NCI-H1694 treated with DMSO at 0.1 percent for 48 hours (cell line): Measurements from ENCODE around the gene VSTM2L.

Source experiments
- DNase-seq: peaks from one replicate; lab custom pipeline; 2025; lab: John Stamatoyannopoulos, UW

Gene VSTM2L

DNA sequence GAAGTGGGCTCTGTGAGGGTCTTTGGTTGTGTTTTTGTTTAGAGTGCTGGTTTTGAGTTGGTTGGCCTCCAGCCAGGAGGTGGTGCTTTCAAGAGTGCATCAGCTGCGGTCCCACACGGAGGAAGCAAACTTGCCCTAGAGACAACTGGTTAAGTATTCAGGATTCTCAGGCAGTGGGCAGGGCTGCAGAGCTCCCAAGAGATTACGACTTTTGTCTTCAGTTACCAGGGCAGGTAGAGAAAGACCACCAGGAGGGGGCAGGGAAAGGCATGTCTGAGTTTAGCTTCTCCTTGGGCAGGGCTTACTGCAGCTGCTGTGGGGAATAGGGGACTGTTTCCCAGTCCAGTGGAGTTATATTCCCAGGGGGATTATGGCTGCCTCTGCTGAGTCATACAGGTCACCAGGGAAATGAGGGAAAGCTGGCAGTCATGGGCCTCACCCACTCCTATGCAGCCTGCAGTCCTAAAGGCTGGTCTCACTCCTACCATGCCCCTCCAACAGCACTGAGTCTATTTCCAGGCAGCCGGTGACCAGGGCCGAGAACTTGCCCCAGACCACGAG is 66.0 kb downstream of the VSTM2L start:
- DNase-seq = no peak

GRCh38 chr20:37969949-37970855 is 67.3 kb downstream of the VSTM2L start:
- DNase-seq = no peak

- no peak for DNase-seq
Observed at GRCh38 chr20:37970856-37971245, 67.9 kb downstream of the VSTM2L start.

DNA sequence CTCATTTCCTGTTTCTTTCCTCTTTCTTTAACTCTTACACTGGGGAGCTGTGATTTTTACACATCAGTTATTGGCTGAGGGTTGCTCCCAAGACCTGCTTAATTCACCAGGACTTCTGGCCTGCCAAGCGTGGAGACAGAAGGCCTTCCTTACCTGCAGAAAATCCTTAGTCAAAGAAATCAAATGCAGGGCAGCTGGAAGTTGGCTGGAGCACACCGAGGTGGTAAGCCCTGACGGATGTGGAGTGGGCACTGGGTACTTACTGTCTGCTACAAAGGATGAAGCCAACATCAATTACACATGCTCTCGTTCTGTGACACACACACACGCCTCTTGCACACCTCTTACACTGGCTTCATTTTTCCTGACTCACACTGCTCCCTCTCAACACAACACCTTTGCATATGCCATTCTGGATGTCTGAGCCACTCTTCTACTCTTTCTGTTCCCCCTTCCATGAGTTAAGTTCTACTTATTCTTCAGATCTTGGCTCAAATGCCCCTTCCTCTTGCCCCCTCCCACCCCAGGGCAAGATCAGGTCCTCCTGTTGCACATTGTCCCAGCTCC is 68.7 kb downstream of the VSTM2L start:
- DNase-seq = no peak

GRCh38 chr20:37972256-37973058 is 69.5 kb downstream of the VSTM2L start:
- no peak for DNase-seq

DNA sequence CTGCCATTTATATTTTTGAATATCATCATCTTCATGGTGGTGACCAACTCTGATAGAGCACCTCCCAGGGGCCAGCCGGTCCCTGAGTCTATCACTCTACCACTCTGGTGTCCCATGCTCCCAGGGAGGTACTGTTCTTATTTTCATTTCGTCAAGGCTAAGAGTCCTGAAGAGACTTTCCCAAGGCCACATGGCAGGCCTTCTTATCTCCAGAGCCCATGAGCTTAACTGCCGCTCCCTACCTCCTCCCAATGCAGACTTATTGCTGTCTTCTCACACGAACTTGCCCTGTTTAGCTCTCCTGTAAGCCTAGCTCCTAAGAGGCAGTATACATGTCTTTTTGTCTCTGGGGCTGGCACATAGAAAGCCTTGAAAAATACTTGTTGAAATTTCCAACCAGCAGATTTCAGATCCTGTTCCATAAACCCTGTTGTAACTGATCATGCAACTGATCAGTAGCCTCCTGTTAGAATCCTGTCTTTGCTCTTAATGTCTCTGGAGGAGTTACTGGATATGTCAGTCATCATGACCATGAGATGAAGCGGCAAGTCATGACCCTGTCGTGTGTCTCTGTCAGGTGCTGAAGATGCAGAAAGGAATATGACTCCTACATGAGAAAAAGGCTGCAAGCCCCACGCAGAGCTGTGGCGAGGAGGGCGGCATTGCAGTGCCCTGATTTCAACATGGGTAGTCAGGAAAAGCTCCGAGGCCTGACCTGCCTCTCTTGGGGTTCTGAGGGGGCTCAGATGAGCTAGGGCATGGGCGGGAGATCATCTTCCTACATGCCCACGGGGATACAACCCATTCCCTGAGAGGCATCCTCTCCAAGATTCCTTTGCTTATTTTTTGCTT is 70.4 kb downstream of the VSTM2L start:
- no peak for DNase-seq

DNA sequence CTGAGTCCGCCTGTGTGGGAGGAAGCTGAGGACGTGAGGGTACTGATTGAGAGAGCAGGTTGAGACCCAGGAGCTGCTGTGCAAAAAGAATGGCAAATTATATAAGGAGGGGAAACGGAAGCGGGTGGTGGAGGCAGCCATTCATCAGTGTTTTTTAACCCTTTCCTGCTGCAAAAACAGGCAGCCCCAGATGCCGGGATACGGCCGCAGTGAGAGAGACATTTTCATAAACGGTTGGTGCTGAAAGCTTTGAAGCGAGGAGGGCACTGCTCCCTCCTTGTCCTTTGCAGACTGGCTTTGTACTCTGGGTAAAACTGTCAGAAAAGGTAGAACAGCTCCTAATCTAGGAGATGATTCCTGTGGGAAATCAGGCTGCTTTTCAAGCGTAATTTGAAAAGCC is 74.0 kb downstream of the VSTM2L start:
- no peak for DNase-seq

DNA sequence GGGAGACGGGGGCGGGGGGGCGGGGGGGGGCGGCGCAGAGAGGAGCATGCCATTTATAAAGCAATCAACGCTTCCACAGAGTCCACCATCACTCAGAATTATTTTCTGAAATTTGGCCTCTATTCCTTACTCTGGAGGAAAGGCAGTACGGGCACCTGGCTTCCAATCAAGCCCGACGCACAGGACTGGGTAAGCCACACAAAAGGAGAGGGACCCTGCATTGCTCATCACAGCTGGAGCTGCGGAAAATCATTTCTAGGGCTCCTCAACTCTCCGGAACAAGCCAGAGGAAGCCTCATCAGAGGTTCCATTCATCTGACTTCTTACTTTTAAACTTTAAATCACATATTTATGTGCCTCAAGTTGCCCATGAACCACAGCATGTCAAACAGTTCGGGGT is 74.4 kb downstream of the VSTM2L start:
- DNase-seq = no peak

DNA sequence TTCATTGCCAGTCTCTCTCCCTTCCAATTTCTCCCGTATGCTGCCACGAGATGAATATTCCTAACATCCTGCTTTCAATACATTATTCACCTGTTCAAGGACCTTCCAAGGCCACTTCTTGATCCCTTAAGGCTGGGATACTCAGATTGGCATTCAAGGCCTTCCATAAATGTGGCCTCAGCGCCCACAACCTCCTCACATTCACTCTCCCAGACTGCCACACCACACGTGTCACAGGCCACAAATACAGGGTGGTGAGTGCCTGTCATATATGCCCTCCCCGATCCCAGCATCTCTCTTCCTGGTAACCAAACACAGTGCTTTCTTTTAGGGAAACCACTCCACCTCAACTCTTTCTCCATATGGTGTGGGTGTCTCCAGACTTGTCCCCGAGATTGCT is 74.9 kb downstream of the VSTM2L start:
- no peak for DNase-seq

- DNase-seq = no peak
Observed at GRCh38 chr20:37979021-37979985, 76.4 kb downstream of the VSTM2L start.

DNA sequence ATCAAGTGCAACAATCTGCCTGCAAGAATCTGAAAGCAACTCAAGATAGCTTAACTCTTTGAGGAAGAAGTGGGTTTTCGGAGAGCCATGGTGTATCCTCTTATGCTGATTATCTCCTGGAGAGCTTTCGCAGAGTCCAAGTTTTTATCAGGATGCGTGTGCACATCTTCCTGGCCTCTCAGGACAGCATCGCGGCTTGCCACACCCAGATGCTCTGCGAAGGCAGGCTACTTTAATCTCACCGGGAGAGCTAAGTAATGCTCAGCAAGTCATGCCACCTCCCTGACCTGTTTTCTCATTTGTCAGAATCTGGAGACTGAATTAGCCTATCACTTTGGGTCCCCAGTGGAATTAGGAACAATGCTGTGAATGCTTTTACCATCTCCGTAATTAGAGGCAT is 77.5 kb downstream of the VSTM2L start:
- DNase-seq = no peak

GRCh38 chr20:37980876-37981275 is 77.9 kb downstream of the VSTM2L start:
- no peak for DNase-seq

DNA sequence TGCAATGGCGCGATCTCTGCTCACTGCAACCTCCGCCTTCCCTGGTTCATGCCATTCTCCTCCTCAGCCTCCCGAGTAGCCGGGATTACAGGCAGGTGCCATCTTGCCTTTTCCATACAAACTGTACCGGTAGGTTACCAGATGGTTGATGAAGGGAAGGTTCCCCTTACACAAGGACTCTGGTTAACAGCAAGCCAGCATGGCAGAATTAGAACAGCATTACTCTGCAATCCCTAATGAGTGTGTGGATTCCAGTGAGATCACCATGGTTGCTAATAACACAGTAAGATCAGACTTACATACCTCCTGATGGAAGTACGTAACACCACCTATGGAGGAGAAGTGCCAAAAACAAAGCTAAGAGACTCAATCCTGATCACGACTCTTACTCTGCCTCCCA is 78.6 kb downstream of the VSTM2L start:
- no peak for DNase-seq

DNA sequence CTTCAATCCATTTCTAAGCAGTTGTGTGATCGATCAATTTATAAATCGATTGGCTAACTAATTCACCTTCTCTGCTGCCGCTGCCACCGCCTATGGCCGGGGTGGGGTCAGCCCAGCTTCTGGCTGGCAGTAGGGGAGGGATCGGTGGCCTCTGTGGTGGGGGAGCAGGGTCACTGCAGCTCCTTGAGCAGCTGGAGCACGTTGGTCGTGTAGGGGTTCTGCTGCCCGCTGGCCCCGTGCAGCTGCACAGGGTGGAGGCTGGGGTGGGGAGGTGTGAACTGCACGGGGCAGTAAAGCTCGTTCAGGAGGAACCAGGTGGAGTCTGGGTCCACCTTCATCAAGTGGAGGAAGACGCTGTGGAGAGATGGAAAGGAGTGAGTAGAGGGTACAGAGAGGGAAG is 80.4 kb downstream of the VSTM2L start:
- no peak for DNase-seq

DNA sequence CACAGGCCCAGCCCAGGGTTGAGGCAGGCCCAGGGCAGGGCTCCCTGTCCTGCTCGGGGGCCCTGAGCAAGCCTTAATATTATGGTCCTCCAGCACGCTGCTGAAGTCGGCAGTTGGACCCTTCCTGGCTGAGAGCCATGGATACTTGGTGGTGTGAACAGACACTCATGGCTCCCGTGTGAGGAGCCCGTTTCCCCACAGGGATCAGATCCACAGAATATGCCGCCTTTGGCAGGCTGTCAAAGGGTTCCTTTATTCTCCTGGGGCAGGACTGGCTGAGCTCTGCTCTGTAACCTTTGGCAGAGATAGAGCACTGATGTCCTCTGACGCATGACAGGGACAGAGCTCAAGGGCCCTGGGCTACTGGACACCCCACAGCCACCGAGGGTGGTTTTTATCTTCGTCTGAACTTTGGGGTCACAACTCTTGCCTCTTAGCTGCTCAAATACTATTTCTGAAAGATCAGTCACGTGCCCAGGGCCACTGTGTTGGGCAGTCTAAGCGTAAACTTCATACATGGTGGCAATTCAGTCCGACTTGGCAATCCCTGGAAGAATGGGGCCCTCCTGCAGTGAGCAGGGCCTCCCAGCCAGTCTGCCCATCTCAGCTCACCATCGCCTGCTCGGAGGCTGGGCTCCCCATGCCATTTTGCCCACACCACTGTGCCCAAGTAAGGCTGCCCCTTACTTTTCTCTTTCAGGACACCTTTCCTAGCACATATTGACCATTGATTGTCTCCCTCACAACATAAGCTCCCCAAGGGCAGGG is 81.3 kb downstream of the VSTM2L start:
- DNase-seq = no peak

- no peak for DNase-seq
Observed at GRCh38 chr20:37986044-37986858, 83.3 kb downstream of the VSTM2L start.

DNA sequence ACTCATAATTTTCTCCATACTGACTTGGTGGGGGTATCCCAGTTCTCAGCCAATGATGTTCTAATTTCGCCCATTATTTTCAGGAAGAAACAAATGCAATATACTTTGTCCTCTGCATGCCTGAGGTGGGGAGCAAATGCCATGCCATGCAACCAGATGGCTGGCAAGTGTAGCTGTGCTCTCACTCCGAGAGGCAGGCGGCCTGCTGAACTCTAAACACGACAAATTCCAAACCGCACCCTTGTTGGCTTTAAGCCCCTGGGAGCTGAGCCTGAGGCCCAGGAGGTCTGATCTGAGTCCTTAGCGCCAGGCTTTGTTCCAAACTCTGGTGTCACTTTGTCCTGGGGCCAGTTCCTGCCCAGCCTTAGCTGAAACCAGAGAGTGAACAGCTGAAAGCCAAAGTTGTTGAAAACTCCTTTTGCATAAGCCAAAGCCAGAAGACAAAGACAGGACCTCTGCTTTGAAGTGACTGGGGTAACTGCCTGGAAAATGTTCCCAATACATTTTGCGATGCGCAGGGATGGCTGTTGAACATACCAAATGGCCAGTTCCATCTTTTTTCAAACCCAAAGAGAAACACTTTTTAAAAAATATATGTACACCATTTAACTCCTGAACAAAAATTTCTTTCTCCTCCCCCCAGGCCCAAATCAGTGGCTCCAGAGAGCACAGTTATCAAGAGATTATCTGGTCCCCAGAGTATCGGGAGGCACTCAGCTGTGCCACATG is 84.1 kb downstream of the VSTM2L start:
- peak; percentile 58 for DNase-seq
